H54 (cell line): ENCODE data around the gene MYZAP.

Experiments
- DNase-seq: peaks from one replicate; pipeline ENCODE4 v3.0.0; 2011; ENCODE audit warnings: low spot score, mixed read lengths; ENCODE audit not compliant: insufficient read length
- FAIRE-seq: peaks from 3 replicates; lab custom pipeline; 2011; peaks lifted over from hg19 to GRCh38; lab: Jason Lieb, UNC
- POLR2A ChIP-seq: IDR thresholded peaks from 2 replicates; pipeline ENCODE4 v1.6.1; 2011; ENCODE audit warnings: low read depth, mild to moderate bottlenecking, low read length

The MYZAP gene

GRCh38 chr15:57706405-57707209 lies 114.9 kb downstream of the MYZAP start, which contains the start of gene POLR2M:
TSS of gene POLR2M (plus strand) at chr15:57706714. CDS start at chr15:57706843, 129 bp downstream.
- peak; percentile 70 for FAIRE-seq
- peak; percentile 55 for TF ChIP-seq POLR2A

GRCh38 chr15:57708047-57708446 lies 116.3 kb downstream of the MYZAP start:
- FAIRE-seq (no peak), DNase-seq (no peak)
- no peak for TF ChIP-seq POLR2A

More at GRCh38 chr15:57706405-57707209, 114.9 kb downstream of the MYZAP start, which contains the start of gene POLR2M:
- peak; percentile 38 for DNase-seq

GRCh38 chr15:57718309-57718708 lies 126.6 kb downstream of the MYZAP start:
- DNase-seq (no peak), FAIRE-seq (no peak)
- no peak for TF ChIP-seq POLR2A

GRCh38 chr15:57720867-57721266 lies 129.2 kb downstream of the MYZAP start:
- TF ChIP-seq POLR2A = no peak
- DNase-seq = no peak
- no peak for FAIRE-seq

GRCh38 chr15:57726411-57726810 lies 134.7 kb downstream of the MYZAP start:
- no peak for FAIRE-seq
- TF ChIP-seq POLR2A = no peak

GRCh38 chr15:57727031-57727430 lies 135.3 kb downstream of the MYZAP start:
- TF ChIP-seq POLR2A = no peak
- no peak for DNase-seq
- no peak for FAIRE-seq

More at GRCh38 chr15:57726411-57726810, 134.7 kb downstream of the MYZAP start:
- no peak for DNase-seq

- no peak for DNase-seq
- TF ChIP-seq POLR2A = no peak
- no peak for FAIRE-seq
Measured at GRCh38 chr15:57728436-57728835, 136.7 kb downstream of the MYZAP start.

GRCh38 chr15:57730876-57731275 lies 139.2 kb downstream of the MYZAP start:
- DNase-seq (no peak), FAIRE-seq (no peak)
- no peak for TF ChIP-seq POLR2A

- no peak for DNase-seq
- no peak for FAIRE-seq
- no peak for TF ChIP-seq POLR2A
Measured at GRCh38 chr15:57731530-57732103, 139.9 kb downstream of the MYZAP start.

- TF ChIP-seq POLR2A = no peak
- DNase-seq = no peak
Measured at GRCh38 chr15:57732526-57733331, 141.0 kb downstream of the MYZAP start.

GRCh38 chr15:57734860-57735259 lies 143.2 kb downstream of the MYZAP start:
- FAIRE-seq (no peak), DNase-seq (no peak)
- TF ChIP-seq POLR2A = no peak

More at GRCh38 chr15:57732526-57733331, 141.0 kb downstream of the MYZAP start:
- no peak for FAIRE-seq
